ENCODE results near the gene DAB1. TPM values are rescaled to one million over a fixed set of nuclear protein-coding genes. Genes with fewer than 3 reads are reported as not detected.

DAB1 gene
- total and polyA plus RNA-seq, 2 of the 8 experiments (the other 6 are each of a cell fraction or from before 2014, with no cell fraction given) = 4.4 to 11.8 TPM

GRCh38 chr1:57033222-57034001 is 390.4 kb downstream of the DAB1 start:
- no peak overlapping the region for H4K5ac ChIP-seq (ENCODE audit: insufficient read length, low read depth, low read length)
- no peaks in the 10 kb centered on the region for H3K27me3 ChIP-seq (replicated peaks in 1 of 4; ENCODE audit: control insufficient read depth in 3 of 4, extremely low read depth in 1 of 4, insufficient read depth in 3 of 4, low read length in 3 of 4)
- DNase-seq (ENCODE audit: low read depth in 1 of 2, low spot score in 2 of 2) (no peak), FAIRE-seq (no peak)
- no peak overlapping the region for H3K4ac ChIP-seq (replicated peaks; ENCODE audit: insufficient read length, low read depth, low read length)
- no peak overlapping the region for H2BK5ac ChIP-seq (ENCODE audit: low read depth, low read length)
- WGBS, 2 experiments (ENCODE audit: extremely low coverage in 1 of 2, insufficient coverage in 1 of 2, insufficient read length in 1 of 2, insufficient replicate concordance in 2 of 2, low coverage in 1 of 2, low lambda C conversion rate in 2 of 2, missing lambda C conversion rate in 1 of 2) = 93% methylated on average over 8 of the region's 8 CpGs; no CpG with 5 or more reads in 1 of the 2 experiments
- no peak overlapping the region for H3K56ac ChIP-seq (replicated peaks; ENCODE audit: insufficient read length, low read depth, low read length)
- H3K9ac ChIP-seq (replicated peaks in 1 of 4; ENCODE audit: extremely low read depth in 1 of 4, low read depth in 3 of 4, low read length in 3 of 4) = no peak overlapping the region
- peaks cover 6 to 7% of the 10 kb centered on the region in 2 experiments; a peak in 2 of 4 replicates for H3K9me3 ChIP-seq (ENCODE audit: insufficient read depth in 2 of 2, low read depth in 1 of 2, low read length in 1 of 2)
- H3K18ac ChIP-seq (ENCODE audit: extremely low read depth, low read length) = no peak overlapping the region
- H3K36me3 ChIP-seq (ENCODE audit: control insufficient read depth in 2 of 4, insufficient read depth in 4 of 4, low read length in 3 of 4) = no peaks in the 10 kb centered on the region
- no peak overlapping the region for H3K23ac ChIP-seq (ENCODE audit: insufficient read length)
- POLR2A ChIA-PET (ENCODE audit: partially characterized antibody) = no interaction called here
- H3K79me1 ChIP-seq (ENCODE audit: low read depth, low read length) = no peaks in the 10 kb centered on the region
- H2BK12ac ChIP-seq (ENCODE audit: low read depth, low read length) = no peak overlapping the region
- H3K14ac ChIP-seq (ENCODE audit: insufficient read length) = no peak overlapping the region
- no peaks in the 10 kb centered on the region; a peak in 1 of 7 replicates for H3K4me1 ChIP-seq (replicated peaks in 1 of 4; ENCODE audit: control insufficient read depth in 3 of 4, insufficient read depth in 4 of 4, low read length in 3 of 4)
- no peak overlapping the region for H3K27ac ChIP-seq (ENCODE audit: low read depth, low read length)
- H2BK20ac ChIP-seq (ENCODE audit: low read length) = no peak overlapping the region
- H2BK15ac ChIP-seq (ENCODE audit: low read length) = no peak overlapping the region
- no peak overlapping the region for H2AFZ ChIP-seq (ENCODE audit: low read length)
- no peaks in the 10 kb centered on the region; the same call in 1 of the 2 replicates for H3K23me2 ChIP-seq (ENCODE audit: low read depth, low read length)
- H4K20me1 ChIP-seq (replicated peaks in 1 of 2; ENCODE audit: control insufficient read depth in 1 of 2, insufficient read depth in 2 of 2, low read length in 2 of 2) = no peaks in the 10 kb centered on the region
- no peak overlapping the region for H3K4me2 ChIP-seq (ENCODE audit: insufficient read depth in 1 of 2, low read depth in 2 of 2, low read length in 2 of 2)
- H4K91ac ChIP-seq (replicated peaks; ENCODE audit: insufficient read length, low read length) = no peak overlapping the region
- H2BK120ac ChIP-seq (replicated peaks; ENCODE audit: low read depth, low read length) = no peak overlapping the region
- no peaks in the 10 kb centered on the region for H3K79me2 ChIP-seq (ENCODE audit: control insufficient read depth in 1 of 2, insufficient read depth in 2 of 2, low read length in 2 of 2)
- no peak overlapping the region for H2AK5ac ChIP-seq (ENCODE audit: low read depth, low read length)
- H3K4me3 ChIP-seq (ENCODE audit: extremely low read depth in 1 of 4, insufficient read depth in 2 of 4, low read depth in 3 of 4, low read length in 4 of 4) = no peak overlapping the region
- H4K8ac ChIP-seq (ENCODE audit: extremely low read depth, insufficient read depth, low read length) = no peak overlapping the region
- CTCF ChIA-PET (ENCODE audit: partially characterized antibody) = interaction anchor here (1.4 kb wide), 2 partner anchors 10 to 15 kb away, joined by 3 to 5 read pairs; no protein-coding TSS in a partner anchor
- TF ChIP-seq FOSL1 (IDR thresholded peaks at IDR 0.05; ENCODE audit: insufficient read depth, low read depth, low read length) (no peak), CHD2 (IDR thresholded peaks at IDR 0.05; ENCODE audit: low read length) (no peak), CREB1 (IDR thresholded peaks at IDR 0.05) (no peak), CBX5 (IDR thresholded peaks at IDR 0.05; ENCODE audit: low read depth, low read length) (no peak), KDM1A (IDR thresholded peaks at IDR 0.05; ENCODE audit: borderline replicate concordance, low read length) (no peak), JUN (IDR thresholded peaks at IDR 0.05; ENCODE audit: low read depth, low read length) (no peak)

Measured in H1 (cell line).